ENCODE data around the gene SLC30A2.

- TF ChIP-seq CTCF (IDR thresholded peaks at IDR 0.05 in 2 of 3, conservative IDR thresholded peaks at IDR 0.05 in 1 of 3; ENCODE audit: control insufficient read depth in 2 of 3, extremely low read depth in 1 of 3, insufficient read depth in 1 of 3, low read depth in 3 of 3, low read length in 3 of 3), result no peak
- TF ChIP-seq BCLAF1 (IDR thresholded peaks at IDR 0.05), result no peak
- no peak for TF ChIP-seq EED (IDR thresholded peaks at IDR 0.05; ENCODE audit: low read depth)
- TF ChIP-seq EZH2 (IDR thresholded peaks at IDR 0.05; ENCODE audit: borderline replicate concordance, control insufficient read depth, low read depth, low read length), result no peak
- no peak for TF ChIP-seq NKRF (conservative IDR thresholded peaks at IDR 0.05)
- TF ChIP-seq BMI1 (IDR thresholded peaks at IDR 0.05; ENCODE audit: borderline replicate concordance), result no peak
- TF ChIP-seq EP300 (IDR thresholded peaks at IDR 0.05; ENCODE audit: borderline replicate concordance in 1 of 2, control insufficient read depth in 1 of 2, low read depth in 2 of 2, low read length in 2 of 2), result no peak
- no peak for TF ChIP-seq PAX5 (IDR thresholded peaks at IDR 0.05; ENCODE audit: borderline replicate concordance, low read depth, low read length)
- no peak for TF ChIP-seq RAD51 (IDR thresholded peaks at IDR 0.05)
- no peak for TF ChIP-seq ZNF384 (IDR thresholded peaks at IDR 0.05; ENCODE audit: borderline replicate concordance, low read depth, low read length)
- TF ChIP-seq PRDM15 (CRISPR knock-in tag; IDR thresholded peaks at IDR 0.05), result no peak
Measured at GRCh38 chr1:25993197-25993951, 52.5 kb downstream of the SLC30A2 start.
